GM19239 (cell line): ENCODE measurements around the gene ZDHHC18.

Experiments
- DNase-seq: peaks from one replicate; pipeline ENCODE4 v3.0.0; 2011; ENCODE audit warnings: low spot score; ENCODE audit not compliant: insufficient read length
- FAIRE-seq: peaks from 2 replicates; lab custom pipeline; 2011; peaks lifted over from hg19 to GRCh38; lab: Jason Lieb, UNC

Gene ZDHHC18

DNA sequence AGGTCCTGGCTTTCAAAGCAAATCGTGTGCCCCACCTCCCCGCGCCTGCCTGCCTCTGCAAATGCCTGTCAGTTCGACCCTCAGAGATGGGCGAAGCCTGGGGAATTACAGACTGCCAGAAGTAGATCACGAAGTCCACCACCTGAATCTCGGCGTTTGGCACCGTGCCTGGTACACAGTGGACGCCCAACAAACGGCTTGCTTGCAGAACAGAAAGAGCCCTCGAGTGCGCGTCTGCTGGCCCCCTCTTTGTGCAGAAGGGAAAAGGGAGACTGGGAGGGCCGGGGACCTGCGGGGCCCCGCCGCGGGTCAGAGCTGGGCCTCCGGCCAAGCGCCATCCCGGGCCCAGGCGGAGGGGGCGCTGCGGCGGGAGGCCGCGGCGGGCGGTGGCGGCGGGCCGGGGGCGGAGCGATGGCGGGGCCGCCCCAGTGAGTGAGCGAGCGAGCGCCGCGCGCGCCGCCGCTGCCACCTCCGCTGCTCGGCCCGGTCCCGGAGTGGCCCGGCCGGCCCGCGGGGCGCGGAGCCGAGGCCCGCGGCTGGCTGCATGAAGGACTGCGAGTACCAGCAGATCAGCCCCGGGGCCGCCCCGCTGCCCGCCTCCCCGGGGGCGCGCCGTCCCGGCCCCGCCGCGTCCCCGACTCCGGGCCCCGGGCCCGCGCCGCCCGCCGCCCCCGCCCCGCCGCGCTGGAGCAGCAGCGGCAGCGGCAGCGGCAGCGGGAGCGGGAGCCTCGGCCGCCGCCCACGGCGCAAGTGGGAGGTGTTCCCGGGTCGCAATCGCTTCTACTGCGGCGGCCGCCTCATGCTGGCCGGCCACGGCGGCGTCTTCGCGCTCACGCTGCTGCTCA lies at the start of gene ZDHHC18:
Gene ZDHHC18 (plus strand): TSS at position 428 of the 845 bp plus-strand sequence. CDS start 117 bp downstream, at position 545.
- DNase-seq (peak; percentile 85), FAIRE-seq (no peak)

- DNase-seq (no peak), FAIRE-seq (no peak)
Observed at GRCh38 chr1:26779098-26779668, 47.3 kb upstream of the ZDHHC18 start.

DNA sequence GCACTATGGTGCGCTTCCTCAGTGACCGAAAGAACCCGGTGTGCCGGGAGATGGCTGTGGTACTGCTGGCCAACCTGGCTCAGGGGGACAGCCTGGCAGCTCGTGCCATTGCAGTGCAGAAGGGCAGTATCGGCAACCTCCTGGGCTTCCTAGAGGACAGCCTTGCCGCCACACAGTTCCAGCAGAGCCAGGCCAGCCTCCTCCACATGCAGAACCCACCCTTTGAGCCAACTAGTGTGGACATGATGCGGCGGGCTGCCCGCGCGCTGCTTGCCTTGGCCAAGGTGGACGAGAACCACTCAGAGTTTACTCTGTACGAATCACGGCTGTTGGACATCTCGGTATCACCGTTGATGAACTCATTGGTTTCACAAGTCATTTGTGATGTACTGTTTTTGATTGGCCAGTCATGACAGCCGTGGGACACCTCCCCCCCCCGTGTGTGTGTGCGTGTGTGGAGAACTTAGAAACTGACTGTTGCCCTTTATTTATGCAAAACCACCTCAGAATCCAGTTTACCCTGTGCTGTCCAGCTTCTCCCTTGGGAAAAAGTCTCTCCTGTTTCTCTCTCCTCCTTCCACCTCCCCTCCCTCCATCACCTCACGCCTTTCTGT lies 46.0 kb upstream of the ZDHHC18 start:
- DNase-seq (no peak), FAIRE-seq (no peak)

- FAIRE-seq (no peak), DNase-seq (no peak)
Observed at GRCh38 chr1:26781206-26781825, 45.2 kb upstream of the ZDHHC18 start.

GRCh38 chr1:26782521-26783212 lies 43.8 kb upstream of the ZDHHC18 start:
- no peak for FAIRE-seq
- DNase-seq: no peak

DNA sequence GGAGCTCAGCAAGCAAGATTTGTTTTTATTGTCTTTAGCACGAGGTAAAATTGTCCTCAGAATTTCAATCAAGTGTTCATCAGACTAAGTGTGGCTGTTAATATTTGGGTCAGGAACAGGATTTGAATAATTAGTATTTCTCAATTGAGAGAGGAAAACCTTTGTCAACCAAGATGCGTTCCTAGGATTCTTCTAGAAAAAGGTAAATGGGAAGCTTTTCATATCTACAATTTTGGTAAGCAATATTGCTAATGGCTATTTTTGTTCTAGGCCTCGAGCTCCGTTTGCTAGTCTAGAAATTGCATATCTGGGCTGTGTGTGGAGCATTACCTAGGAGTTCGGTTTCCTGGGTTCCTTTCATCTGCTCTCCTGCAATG lies 42.9 kb upstream of the ZDHHC18 start:
- DNase-seq (no peak), FAIRE-seq (no peak)

- FAIRE-seq: no peak
- DNase-seq: no peak
Observed at GRCh38 chr1:26784023-26784871, 42.2 kb upstream of the ZDHHC18 start.

GRCh38 chr1:26784886-26785285 lies 41.6 kb upstream of the ZDHHC18 start:
- FAIRE-seq: no peak
- no peak for DNase-seq

DNA sequence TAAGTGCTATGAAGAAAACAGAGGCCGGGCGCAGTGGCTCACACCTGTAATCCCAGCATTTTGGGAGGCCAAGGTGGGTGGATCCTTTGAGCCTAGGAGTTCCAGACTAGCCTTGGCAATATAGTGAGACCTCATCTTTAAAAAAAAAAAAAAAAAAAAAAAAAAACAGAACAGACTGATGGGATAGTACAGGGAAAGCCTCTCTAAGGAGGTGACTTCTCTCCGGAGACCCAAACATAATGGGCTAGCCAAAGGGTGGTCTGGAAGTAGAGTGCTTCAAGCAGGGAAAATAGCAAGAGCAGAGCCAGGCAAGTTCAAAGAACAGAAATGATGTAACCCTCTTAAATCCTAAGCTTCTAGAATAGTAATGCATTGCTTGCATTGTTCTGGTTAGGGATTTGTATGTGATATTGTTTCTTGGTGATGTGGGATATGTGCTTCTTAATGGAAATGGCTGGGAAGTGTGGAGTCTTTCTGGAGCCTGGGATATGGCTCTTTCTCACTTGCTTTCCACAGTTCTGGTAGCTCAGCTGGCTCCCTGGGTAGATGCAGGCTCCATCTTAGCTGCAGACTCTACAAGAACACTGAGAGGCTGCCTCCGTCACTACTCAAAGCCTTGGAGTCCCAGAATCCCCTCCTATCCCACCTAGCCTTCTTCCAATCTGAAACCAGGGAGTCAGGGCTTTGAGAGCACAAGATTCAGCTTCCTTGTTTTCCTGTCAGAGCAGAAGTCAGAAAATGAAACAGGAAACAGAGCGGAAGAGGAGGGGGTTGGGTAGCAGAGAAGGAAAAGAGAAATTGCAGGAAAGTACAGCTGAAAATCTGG lies 40.7 kb upstream of the ZDHHC18 start:
- no peak for DNase-seq
- peak; percentile 18 for FAIRE-seq

DNA sequence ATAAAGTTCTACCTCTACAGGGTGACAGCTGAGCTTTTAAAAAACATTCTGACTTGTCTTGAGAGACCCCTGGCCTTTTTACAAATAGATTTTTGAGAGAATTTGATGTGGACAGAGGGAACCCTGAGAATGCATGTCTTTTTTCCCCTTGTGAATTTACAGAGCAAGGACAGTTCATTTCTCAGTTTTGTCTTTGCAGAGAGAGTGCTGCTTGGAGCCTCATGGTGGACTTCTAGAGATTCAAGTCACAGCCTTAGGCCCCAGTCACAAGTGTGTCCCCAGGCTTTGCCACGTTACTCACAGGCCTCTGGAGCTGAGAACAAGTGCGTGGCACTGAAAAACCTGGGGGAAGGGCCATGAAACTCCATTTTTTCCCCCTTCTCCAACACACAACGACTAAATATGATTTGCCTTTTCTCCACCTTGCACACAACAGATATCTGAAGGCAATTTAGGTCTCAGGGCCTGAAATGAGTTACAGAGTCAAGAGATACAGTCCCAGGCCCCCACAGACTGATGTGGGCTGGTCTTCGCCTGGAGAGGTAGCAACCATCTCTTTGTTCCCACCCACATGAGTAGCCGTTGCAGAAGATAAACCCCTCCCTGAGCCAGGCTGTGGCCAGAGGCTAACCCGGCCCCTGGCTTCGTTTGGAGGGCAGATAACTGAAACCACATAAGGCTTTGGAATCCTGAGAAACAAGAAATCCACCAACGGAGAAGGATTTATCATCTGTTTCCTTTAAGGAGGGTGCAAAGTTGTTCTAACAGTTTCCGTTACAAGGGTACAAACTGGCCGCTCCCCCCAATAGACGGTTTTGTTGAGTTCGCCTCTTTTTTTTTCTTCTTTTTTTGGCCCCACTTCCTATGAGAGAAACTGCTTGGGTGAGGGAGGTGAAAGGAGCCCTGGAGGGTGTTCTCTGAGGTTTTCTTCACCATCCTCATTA lies 39.8 kb upstream of the ZDHHC18 start:
- FAIRE-seq (peak; percentile 94), DNase-seq (no peak)

- FAIRE-seq (no peak), DNase-seq (no peak)
Observed at GRCh38 chr1:26787381-26787705, 39.1 kb upstream of the ZDHHC18 start.

- peak; percentile 69 for DNase-seq
- FAIRE-seq: no peak
Observed at GRCh38 chr1:26787706-26788514, 38.6 kb upstream of the ZDHHC18 start, which contains the start of gene PIGV. Gene PIGV, plus strand, starts transcription at chr1:26787950. Its CDS starts 2,866 bp downstream, at chr1:26790816.

GRCh38 chr1:26788515-26788785 lies 38.0 kb upstream of the ZDHHC18 start:
- no peak for FAIRE-seq

GRCh38 chr1:26788836-26789611 lies 37.5 kb upstream of the ZDHHC18 start:
- DNase-seq: peak; percentile 75
- FAIRE-seq: no peak

More at GRCh38 chr1:26788515-26788785, 38.0 kb upstream of the ZDHHC18 start:
- DNase-seq: no peak

DNA sequence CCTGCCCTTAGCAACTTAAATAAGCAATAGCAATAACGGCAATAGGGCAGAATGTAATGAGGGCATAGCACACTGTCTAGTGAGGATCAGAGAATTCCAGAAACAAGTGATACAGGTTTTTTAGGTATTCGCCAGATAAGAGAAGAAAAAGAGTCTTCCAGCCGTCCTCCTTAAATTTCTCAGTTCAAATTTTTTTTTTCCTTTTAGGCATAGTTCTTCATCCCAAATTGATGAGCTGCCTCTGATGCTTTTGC lies 36.9 kb upstream of the ZDHHC18 start:
- FAIRE-seq (peak; percentile 31), DNase-seq (no peak)

GRCh38 chr1:26789931-26790330 lies 36.6 kb upstream of the ZDHHC18 start:
- FAIRE-seq (peak; percentile 31), DNase-seq (no peak)
